Right forelimb (tissue), 1 donor: Measurements from ENCODE around the gene NFKB1.
"Not testable (repeated sequence)": the region's sequence is repeated elsewhere in the genome, so short reads cannot be mapped to it uniquely, and the experiment has no call there.

Experiments used
- DNase-seq: peaks from one replicate; pipeline ENCODE4 v3.0.0-alpha.2; 2018

NFKB1 gene

GRCh38 chr4:102500696-102501446, at the start of gene NFKB1:
NFKB1 (plus strand) TSS chr4:102501359; CDS start chr4:102525519, 24,160 bp downstream.
- peak; percentile 78 for DNase-seq

GRCh38 chr4:102452854-102453253, 48.3 kb upstream of the NFKB1 start:
- no peak for DNase-seq

- DNase-seq = no peak
Observed at GRCh38 chr4:102453827-102454226, 47.3 kb upstream of the NFKB1 start.

GRCh38 chr4:102454268-102454667, 46.9 kb upstream of the NFKB1 start:
- DNase-seq = no peak

GRCh38 chr4:102454981-102455685, 46.0 kb upstream of the NFKB1 start:
- peak; percentile 61 for DNase-seq

- DNase-seq = no peak
Observed at GRCh38 chr4:102455750-102456149, 45.4 kb upstream of the NFKB1 start.

GRCh38 chr4:102466298-102466697, 34.9 kb upstream of the NFKB1 start:
- no peak for DNase-seq

- DNase-seq = no peak
Observed at GRCh38 chr4:102469806-102470205, 31.4 kb upstream of the NFKB1 start.

- no peak for DNase-seq
Observed at GRCh38 chr4:102472441-102473013, 28.6 kb upstream of the NFKB1 start.

GRCh38 chr4:102473476-102473875, 27.7 kb upstream of the NFKB1 start:
- DNase-seq = no peak

GRCh38 chr4:102474736-102475504, 26.2 kb upstream of the NFKB1 start:
- no peak for DNase-seq

- DNase-seq = no peak
Observed at GRCh38 chr4:102477657-102478056, 23.5 kb upstream of the NFKB1 start.

GRCh38 chr4:102478186-102478585, 23.0 kb upstream of the NFKB1 start:
- DNase-seq = no peak

- DNase-seq = not testable (repeated sequence)
Observed at GRCh38 chr4:102479832-102480231, 21.3 kb upstream of the NFKB1 start.

GRCh38 chr4:102483120-102483519, 18.0 kb upstream of the NFKB1 start:
- no peak for DNase-seq

GRCh38 chr4:102483990-102484692, 17.0 kb upstream of the NFKB1 start:
- DNase-seq = not testable (repeated sequence)

GRCh38 chr4:102492531-102493241, 8.5 kb upstream of the NFKB1 start:
- no peak for DNase-seq

GRCh38 chr4:102493257-102493656, 7.9 kb upstream of the NFKB1 start:
- DNase-seq = no peak

- no peak for DNase-seq
Observed at GRCh38 chr4:102493794-102494193, 7.4 kb upstream of the NFKB1 start.

- no peak for DNase-seq
Observed at GRCh38 chr4:102494603-102495002, 6.6 kb upstream of the NFKB1 start.

GRCh38 chr4:102497986-102498385, 3.2 kb upstream of the NFKB1 start:
- DNase-seq = no peak

GRCh38 chr4:102500352-102500695, 835 bp upstream of the NFKB1 start:
- no peak for DNase-seq
